ENCODE results near the gene ZNF443. TPM values are rescaled to one million over a fixed set of nuclear protein-coding genes. Genes with fewer than 3 reads are reported as not detected.

The ZNF443 gene
- total and polyA plus RNA-seq, 9 of the 15 experiments (the other 6 are each of a cell fraction or from before 2014, with no cell fraction given), result 1.5 to 4.9 (median 2.8) TPM

DNA sequence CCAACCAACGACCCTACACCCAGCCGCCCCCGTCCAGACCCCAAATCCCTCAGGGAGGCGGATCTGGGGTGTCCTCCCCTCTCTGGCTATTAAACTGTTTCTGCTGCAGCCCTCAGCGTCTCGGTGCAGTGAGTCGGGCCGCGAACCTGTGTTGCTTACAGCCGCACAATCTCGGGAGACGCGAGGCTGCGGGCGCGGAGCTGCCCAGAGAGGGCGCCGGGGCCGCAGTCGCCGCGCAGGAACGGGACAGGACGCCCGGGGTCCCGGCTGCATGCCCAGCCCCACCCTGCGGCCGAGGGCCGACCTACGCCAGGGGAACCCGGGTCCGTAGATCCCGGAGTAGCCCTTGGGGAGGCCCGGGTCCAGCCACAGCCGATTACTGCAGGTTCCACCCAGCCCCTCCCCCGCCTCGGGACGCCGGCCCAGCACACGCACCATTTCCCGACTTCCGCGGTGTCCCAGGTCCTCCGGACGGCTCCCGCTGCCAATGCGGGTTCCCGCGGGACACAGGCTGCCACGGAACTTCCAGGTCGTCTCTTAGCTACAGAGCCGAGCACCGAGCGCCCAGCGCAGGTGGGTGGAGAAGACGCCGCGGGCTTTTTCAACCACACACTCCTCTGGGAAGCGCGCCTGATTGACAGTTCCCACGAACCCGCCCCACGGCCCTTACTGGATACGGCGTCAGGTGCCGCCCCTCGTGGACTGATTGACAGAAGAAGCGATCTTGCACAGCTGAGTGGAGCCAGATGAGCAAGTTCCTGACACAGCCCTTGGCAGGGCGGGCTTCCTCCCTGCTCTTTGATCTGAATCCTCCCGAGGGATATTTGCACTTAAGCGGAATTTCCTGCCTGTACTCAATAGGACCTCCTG lies 40.0 kb downstream of the ZNF443 start, which contains the start of gene ZNF799 (continued):
- TF ChIP-seq ETS1 (conservative IDR thresholded peaks at IDR 0.05; ENCODE audit: control insufficient read depth, low read depth, low read length) (no peak), ZNF449 (CRISPR knock-in tag; IDR thresholded peaks at IDR 0.05) (no peak), RCOR1 (IDR thresholded peaks at IDR 0.05; ENCODE audit: borderline replicate concordance in 1 of 2, low read depth in 2 of 2, low read length in 2 of 2) (no peak), WHSC1 (IDR thresholded peaks at IDR 0.05; ENCODE audit: low read length) (no peak), ZNF384 (IDR thresholded peaks at IDR 0.05; ENCODE audit: low read depth, low read length) (no peak; the same call in 1 of the 2 replicates), MLLT1 (IDR thresholded peaks at IDR 0.05) (no peak), ZNF197 (CRISPR knock-in tag; IDR thresholded peaks at IDR 0.05; ENCODE audit: low read depth) (no peak), BHLHE40 (IDR thresholded peaks at IDR 0.05; ENCODE audit: low read length) (no peak; the same call in 1 of the 2 replicates)
- TF ChIP-seq, protein P1, sequence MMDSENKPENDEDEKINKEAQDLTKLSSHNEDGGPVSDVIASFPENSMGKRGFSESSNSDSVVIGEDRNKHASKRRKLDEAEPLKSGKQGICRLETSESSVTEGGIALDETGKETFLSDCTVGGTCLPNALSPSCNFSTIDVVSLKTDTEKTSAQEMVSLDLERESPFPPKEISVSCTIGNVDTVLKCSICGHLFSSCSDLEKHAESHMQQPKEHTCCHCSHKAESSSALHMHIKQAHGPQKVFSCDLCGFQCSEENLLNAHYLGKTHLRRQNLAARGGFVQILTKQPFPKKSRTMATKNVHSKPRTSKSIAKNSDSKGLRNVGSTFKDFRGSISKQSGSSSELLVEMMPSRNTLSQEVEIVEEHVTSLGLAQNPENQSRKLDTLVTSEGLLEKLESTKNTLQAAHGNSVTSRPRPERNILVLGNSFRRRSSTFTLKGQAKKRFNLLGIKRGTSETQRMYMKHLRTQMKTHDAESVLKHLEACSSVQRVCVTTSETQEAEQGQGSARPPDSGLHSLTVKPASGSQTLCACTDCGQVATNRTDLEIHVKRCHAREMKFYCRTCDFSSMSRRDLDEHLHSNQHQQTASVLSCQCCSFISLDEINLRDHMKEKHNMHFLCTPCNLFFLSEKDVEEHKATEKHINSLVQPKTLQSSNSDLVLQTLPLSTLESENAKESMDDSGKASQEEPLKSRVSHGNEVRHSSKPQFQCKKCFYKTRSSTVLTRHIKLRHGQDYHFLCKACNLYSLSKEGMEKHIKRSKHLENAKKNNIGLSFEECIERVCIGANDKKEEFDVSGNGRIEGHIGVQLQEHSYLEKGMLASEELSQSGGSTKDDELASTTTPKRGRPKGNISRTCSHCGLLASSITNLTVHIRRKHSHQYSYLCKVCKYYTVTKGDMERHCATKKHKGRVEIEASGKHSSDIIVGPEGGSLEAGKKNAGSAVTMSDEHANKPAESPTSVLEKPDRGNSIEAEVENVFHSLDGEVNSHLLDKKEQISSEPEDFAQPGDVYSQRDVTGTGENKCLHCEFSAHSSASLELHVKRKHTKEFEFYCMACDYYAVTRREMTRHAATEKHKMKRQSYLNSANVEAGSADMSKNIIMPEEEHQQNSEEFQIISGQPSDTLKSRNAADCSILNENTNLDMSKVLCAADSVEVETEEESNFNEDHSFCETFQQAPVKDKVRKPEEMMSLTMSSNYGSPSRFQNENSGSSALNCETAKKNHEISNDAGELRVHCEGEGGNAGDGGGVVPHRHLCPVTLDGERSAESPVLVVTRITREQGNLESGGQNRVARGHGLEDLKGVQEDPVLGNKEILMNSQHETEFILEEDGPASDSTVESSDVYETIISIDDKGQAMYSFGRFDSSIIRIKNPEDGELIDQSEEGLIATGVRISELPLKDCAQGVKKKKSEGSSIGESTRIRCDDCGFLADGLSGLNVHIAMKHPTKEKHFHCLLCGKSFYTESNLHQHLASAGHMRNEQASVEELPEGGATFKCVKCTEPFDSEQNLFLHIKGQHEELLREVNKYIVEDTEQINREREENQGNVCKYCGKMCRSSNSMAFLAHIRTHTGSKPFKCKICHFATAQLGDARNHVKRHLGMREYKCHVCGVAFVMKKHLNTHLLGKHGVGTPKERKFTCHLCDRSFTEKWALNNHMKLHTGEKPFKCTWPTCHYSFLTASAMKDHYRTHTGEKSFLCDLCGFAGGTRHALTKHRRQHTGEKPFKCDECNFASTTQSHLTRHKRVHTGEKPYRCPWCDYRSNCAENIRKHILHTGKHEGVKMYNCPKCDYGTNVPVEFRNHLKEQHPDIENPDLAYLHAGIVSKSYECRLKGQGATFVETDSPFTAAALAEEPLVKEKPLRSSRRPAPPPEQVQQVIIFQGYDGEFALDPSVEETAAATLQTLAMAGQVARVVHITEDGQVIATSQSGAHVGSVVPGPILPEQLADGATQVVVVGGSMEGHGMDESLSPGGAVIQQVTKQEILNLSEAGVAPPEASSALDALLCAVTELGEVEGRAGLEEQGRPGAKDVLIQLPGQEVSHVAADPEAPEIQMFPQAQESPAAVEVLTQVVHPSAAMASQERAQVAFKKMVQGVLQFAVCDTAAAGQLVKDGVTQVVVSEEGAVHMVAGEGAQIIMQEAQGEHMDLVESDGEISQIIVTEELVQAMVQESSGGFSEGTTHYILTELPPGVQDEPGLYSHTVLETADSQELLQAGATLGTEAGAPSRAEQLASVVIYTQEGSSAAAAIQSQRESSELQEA (IDR thresholded peaks at IDR 0.05; ENCODE audit: low read depth), result no peak
- TF ChIP-seq, protein P2, sequence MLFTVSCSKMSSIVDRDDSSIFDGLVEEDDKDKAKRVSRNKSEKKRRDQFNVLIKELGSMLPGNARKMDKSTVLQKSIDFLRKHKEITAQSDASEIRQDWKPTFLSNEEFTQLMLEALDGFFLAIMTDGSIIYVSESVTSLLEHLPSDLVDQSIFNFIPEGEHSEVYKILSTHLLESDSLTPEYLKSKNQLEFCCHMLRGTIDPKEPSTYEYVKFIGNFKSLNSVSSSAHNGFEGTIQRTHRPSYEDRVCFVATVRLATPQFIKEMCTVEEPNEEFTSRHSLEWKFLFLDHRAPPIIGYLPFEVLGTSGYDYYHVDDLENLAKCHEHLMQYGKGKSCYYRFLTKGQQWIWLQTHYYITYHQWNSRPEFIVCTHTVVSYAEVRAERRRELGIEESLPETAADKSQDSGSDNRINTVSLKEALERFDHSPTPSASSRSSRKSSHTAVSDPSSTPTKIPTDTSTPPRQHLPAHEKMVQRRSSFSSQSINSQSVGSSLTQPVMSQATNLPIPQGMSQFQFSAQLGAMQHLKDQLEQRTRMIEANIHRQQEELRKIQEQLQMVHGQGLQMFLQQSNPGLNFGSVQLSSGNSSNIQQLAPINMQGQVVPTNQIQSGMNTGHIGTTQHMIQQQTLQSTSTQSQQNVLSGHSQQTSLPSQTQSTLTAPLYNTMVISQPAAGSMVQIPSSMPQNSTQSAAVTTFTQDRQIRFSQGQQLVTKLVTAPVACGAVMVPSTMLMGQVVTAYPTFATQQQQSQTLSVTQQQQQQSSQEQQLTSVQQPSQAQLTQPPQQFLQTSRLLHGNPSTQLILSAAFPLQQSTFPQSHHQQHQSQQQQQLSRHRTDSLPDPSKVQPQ (CRISPR knock-in tag; IDR thresholded peaks at IDR 0.05; ENCODE audit: borderline replicate concordance), result no peak

Measured in K562 (cell line).